Stimulated activated CD4-positive, alpha-beta T cell treated with anti-CD3 and anti-CD28 coated beads, Interleukin-2, amount 100 ng/mL, for 4 hours (primary cell): Measurements from ENCODE around the gene SSR4.

ENCODE experiments used
- DNase-seq: peaks from one replicate; pipeline ENCODE4 v3.0.0-alpha.2; 2020; ENCODE audit warnings: low read depth

The SSR4 gene

DNA sequence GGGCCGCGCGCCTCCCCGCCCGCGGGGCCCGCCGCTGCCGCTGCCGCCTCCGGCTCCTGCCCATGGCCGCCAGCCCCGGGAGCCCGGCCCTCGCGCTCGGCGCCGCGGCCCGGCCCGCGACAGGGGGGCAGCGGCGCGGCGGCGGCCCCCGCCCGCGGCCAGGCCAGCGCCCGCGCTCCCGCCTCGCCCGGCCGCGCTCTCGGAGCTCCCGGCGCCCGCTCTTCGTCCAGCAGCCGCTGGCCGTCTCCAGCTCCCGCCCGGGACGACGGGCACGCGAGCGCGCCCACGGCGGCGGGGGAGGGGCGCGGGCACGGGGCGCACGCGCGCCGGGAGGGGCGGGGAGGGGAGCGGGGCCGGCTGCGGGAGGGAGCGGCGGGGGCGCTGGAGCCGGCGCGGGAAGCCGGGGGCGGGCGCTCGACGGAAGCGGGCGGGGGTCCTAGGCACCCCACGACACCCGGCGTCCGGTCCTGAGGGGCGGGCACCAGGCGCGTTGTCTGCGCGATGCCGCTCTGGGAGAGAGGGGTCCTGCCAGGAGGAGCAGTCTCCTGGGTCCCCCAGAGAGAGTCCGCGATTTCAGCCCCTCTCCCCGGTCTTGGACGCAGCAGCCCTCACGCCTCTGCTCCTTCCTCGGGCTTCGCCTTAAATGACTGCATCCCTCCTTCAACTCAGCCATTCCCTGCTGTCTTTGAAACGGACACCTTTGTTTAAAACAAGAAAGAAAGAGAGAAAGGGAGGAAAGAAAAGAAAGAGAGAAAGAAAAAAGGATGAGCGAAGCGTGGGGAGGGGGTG lies 36.4 kb downstream of the SSR4 start:
- no peak for DNase-seq

- DNase-seq, result no peak
Measured at GRCh38 chrX:153831429-153832150, 37.1 kb downstream of the SSR4 start.

GRCh38 chrX:153832728-153833127 lies 38.3 kb downstream of the SSR4 start:
- DNase-seq, result no peak

- DNase-seq, result no peak
Measured at GRCh38 chrX:153836921-153837320, 42.5 kb downstream of the SSR4 start.

GRCh38 chrX:153844509-153845082 lies 50.1 kb downstream of the SSR4 start:
- no peak for DNase-seq

GRCh38 chrX:153845195-153845594 lies 50.7 kb downstream of the SSR4 start:
- no peak for DNase-seq

DNA sequence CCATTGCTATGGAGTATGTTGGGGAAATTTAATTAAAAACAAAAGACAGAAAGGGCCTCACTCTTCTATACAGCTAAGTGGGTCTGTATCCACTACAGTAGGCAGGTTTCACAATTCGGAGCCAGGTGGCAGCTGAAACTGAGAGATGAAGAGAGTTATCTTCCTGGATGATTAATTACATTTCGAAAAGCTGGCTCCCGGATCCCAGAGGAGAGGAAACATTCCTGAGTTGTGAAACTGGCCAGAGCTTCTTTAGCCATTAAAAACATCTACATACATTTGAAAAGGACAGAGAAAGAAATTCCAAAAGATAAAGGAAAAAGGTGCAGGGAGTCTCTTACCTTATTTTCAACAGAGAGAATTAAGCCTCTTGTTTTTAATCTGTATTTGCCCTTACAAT lies 51.4 kb downstream of the SSR4 start:
- DNase-seq, result no peak
